Measurements from ENCODE around the gene SPDEF. TPM values are rescaled to one million over a fixed set of nuclear protein-coding genes. Genes with fewer than 3 reads are reported as not detected.

SPDEF gene
- total RNA-seq, 1 donor from 2014 or later = 5.0 TPM

DNA sequence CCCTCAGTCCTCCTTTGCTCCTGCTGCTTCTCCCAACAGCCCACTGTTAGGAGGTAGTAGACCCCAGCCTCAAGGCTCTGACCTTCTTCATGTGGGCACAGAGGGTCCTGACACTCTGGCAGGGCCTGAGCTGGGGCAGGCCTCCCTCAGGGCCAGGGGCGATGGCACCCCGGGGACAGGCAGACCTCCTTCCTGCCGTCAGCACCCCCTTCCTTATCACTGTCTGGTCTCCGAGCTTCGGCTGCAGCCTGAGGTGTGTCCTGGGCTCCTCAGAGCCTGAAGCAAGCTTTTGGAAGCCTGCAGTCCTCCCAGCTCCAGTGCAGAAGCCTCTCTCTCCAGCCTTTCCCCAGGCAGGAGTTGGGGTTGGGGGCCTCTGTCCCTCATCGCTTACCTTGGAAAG, 22.0 kb downstream of the SPDEF start:
- H3K36me3 ChIP-seq (ENCODE audit: control insufficient read depth, insufficient read depth, low read length) = peaks cover 7% of the 10 kb centered on the region
- H3K27me3 ChIP-seq (ENCODE audit: control insufficient read depth, insufficient read depth, low read length) = no peaks in the 10 kb centered on the region
- FAIRE-seq (no peak), DNase-seq (ENCODE audit: low read depth) (no peak)
- TF ChIP-seq, protein P1, sequence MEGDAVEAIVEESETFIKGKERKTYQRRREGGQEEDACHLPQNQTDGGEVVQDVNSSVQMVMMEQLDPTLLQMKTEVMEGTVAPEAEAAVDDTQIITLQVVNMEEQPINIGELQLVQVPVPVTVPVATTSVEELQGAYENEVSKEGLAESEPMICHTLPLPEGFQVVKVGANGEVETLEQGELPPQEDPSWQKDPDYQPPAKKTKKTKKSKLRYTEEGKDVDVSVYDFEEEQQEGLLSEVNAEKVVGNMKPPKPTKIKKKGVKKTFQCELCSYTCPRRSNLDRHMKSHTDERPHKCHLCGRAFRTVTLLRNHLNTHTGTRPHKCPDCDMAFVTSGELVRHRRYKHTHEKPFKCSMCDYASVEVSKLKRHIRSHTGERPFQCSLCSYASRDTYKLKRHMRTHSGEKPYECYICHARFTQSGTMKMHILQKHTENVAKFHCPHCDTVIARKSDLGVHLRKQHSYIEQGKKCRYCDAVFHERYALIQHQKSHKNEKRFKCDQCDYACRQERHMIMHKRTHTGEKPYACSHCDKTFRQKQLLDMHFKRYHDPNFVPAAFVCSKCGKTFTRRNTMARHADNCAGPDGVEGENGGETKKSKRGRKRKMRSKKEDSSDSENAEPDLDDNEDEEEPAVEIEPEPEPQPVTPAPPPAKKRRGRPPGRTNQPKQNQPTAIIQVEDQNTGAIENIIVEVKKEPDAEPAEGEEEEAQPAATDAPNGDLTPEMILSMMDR (IDR thresholded peaks at IDR 0.05; ENCODE audit: insufficient read depth, low read length, severe bottlenecking) = no peak
- H3K4me3 ChIP-seq (ENCODE audit: low read depth, low read length) = no peak overlapping the region

DNA sequence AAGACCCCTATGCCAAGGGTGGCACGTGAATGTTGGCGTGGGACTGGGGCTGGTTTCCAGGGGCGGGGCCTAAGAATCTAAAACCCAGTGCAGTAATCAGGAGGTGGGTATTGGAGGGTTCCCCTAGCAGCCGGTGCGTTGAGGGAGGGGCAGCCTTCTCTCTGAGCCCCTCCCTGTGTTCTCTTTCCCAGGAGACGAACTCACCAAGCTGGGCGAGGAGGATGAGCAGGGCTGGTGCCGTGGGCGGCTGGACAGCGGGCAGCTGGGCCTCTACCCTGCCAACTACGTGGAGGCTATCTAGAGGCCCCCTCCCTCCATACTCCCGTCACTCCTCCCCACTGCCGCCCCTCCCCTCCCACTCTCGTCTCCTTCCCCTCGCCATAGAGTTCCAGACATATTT, 23.9 kb downstream of the SPDEF start:
- FAIRE-seq = no peak

DNA sequence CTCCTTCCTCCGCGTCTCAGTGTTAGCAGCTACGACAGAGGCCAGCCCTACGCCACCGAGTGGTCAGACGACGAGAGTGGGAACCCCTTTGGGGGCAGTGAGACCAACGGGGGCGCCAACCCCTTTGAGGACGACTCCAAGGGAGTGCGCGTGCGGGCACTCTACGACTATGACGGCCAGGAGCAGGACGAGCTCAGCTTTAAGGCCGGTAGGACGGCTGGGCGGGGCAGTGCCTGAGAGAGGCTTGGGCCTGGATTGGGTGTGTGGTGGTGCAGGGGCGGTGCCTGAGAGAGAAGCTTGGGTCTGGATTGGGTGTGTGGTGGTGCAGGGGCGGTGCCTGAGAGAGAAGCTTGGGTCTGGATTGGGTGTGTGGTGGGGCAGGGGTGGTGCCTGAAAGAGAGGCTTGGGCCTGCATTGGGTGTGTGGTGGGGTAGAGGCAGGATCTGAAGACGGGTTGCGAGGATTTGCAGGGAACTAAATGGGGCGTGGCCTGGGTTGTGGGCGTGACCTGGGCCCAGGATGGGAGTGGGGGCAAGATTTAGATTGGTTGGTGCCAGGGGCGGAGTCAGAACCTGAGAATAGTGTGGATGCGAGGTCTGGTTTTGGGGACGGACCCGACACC, 24.4 kb downstream of the SPDEF start:
- DNase-seq (ENCODE audit: low read depth) = peak; percentile 35
- FAIRE-seq = no peak
- no peaks in the 10 kb centered on the region for H3K27me3 ChIP-seq (ENCODE audit: control insufficient read depth, insufficient read depth, low read length)
- TF ChIP-seq, protein P1 (IDR thresholded peaks at IDR 0.05; ENCODE audit: insufficient read depth, low read length, severe bottlenecking) = no peak
- no peaks in the 10 kb centered on the region for H3K36me3 ChIP-seq (ENCODE audit: control insufficient read depth, insufficient read depth, low read length)
- H3K4me3 ChIP-seq (ENCODE audit: low read depth, low read length) = no peak overlapping the region

More for the DNA sequence above, 23.9 kb downstream of the SPDEF start:
- DNase-seq (ENCODE audit: low read depth) = no peak
- TF ChIP-seq, protein P1 (IDR thresholded peaks at IDR 0.05; ENCODE audit: insufficient read depth, low read length, severe bottlenecking) = no peak
- Histone ChIP-seq H3K27me3 (ENCODE audit: control insufficient read depth, insufficient read depth, low read length) (no peaks in the 10 kb centered on the region), H3K4me3 (ENCODE audit: low read depth, low read length) (no peak overlapping the region), H3K36me3 (ENCODE audit: control insufficient read depth, insufficient read depth, low read length) (no peaks in the 10 kb centered on the region)

DNA sequence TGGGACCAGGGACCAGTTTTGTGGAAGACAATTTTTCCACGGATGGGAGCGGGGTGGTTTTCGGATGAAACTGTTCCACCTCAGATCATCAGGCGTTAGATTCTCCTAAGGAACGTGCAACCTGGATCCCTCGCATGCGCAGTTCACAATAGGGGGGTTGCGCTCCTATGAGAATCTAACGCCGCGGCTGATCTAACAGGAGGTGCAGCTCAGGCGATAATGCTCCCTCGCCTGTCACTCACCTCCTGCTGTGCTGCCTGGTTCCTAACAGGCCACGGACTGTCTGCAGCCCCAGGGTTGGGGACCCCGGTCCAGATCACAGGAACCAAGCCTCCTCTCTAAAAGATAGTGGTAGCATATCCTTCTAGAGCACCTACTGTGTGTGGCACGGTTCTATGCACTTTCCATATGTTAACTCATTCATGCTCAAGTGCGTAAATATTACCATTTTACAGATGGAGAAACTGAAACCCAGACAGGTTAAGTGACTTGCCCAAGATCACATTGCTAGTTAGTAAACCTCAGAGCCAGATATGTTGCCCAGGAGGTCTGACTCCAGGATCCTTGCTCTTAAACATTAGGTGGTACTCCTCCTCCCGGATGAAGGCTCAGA, 25.3 kb downstream of the SPDEF start:
- FAIRE-seq (peak; percentile 40), DNase-seq (ENCODE audit: low read depth) (no peak)
- Histone ChIP-seq H3K36me3 (ENCODE audit: control insufficient read depth, insufficient read depth, low read length) (no peaks in the 10 kb centered on the region), H3K4me3 (ENCODE audit: low read depth, low read length) (no peak overlapping the region), H3K27me3 (ENCODE audit: control insufficient read depth, insufficient read depth, low read length) (no peaks in the 10 kb centered on the region)
- TF ChIP-seq, protein P1 (IDR thresholded peaks at IDR 0.05; ENCODE audit: insufficient read depth, low read length, severe bottlenecking) = no peak

DNA sequence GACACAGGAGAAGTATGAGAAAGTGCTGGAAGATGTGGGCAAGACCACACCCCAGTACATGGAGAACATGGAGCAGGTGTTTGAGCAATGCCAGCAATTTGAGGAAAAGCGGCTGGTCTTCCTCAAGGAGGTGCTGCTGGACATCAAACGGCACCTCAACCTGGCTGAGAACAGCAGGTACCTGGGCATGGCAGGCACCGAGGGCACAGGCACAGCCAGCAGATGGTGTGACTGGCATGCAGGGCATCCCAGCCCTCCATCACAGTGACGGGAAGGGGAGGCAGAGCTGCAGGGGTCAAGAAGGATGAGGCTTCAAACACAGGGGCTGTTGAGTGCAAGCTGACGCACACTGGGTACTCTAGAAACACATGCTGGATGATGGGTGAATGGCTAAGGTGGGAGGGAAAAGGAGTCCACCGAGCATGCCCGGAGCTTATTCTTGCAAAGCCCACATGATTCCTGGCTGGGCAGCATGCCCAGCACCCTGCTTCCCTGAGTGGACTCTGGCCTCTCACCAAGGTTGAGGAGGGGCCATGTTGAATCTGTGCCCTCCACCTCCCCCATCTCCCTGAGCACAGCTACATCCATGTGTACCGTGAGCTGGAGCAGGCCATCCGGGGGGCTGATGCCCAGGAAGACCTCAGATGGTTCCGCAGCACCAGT, 26.3 kb downstream of the SPDEF start:
- no peaks in the 10 kb centered on the region for H3K36me3 ChIP-seq (ENCODE audit: control insufficient read depth, insufficient read depth, low read length)
- no peaks in the 10 kb centered on the region for H3K27me3 ChIP-seq (ENCODE audit: control insufficient read depth, insufficient read depth, low read length)
- no peak overlapping the region for H3K4me3 ChIP-seq (ENCODE audit: low read depth, low read length)
- TF ChIP-seq, protein P1 (IDR thresholded peaks at IDR 0.05; ENCODE audit: insufficient read depth, low read length, severe bottlenecking) = peak; percentile 35
- DNase-seq (ENCODE audit: low read depth) (peak; percentile 23), FAIRE-seq (no peak)

Data from bronchial epithelial cell (primary cell).